HepG2 (cell line): ENCODE results near the gene ARHGEF6. TPM values are rescaled to one million over a fixed set of nuclear protein-coding genes. Genes with fewer than 3 reads are reported as not detected.

Experiments used
- ATAC-seq: fragments of 200-7000 bp; cut with Tn5 transposase; 3 replicates; pipeline ENCODE4 v1.9.1; 2020; ENCODE audit warnings: mild to moderate bottlenecking, moderate library complexity
- BruUV-seq: library from RNA; stranded (reverse); fragments of 400-500 nt; replicated peaks from 2 replicates; lab custom pipeline; 2021; lab: Mats Ljungman, UMichigan
- CTCF ChIA-PET: fragments of 300-600 bp; formaldehyde crosslinking; extraction: SDS; loops from one replicate; lab custom pipeline; 2021; ENCODE audit warnings: low total read pairs, inconsistent platforms, low intra/inter-chr PET ratio; lab: Yijun Ruan, JAX
- POLR2A ChIA-PET: fragments of 350-600 bp; sonication (Branson Sonifier 250); formaldehyde crosslinking; loops from one replicate; lab custom pipeline; 2020; ENCODE audit warnings: antibody characterized with exemption, inconsistent platforms; lab: Yijun Ruan, JAX
- DNase-seq: peaks from one replicate; pipeline ENCODE4 v3.0.0-alpha.2; 2015; ENCODE audit warnings: low spot score
- FAIRE-seq: peaks from 3 replicates; lab custom pipeline; 2011; peaks lifted over from hg19 to GRCh38; lab: Jason Lieb, UNC
- H2AFZ ChIP-seq: one replicate; pipeline ENCODE4 v1.6.1; 2011; ENCODE audit warnings: low read length, inconsistent platforms
- H3K27ac ChIP-seq: fragments of 300-600 bp; 3 replicates; pipeline ENCODE4 v1.8.0; 2011; ENCODE audit warnings: mixed run types, mild to moderate bottlenecking, mixed read lengths, low read length, inconsistent platforms; ENCODE audit not compliant: insufficient read depth; ENCODE audit errors: extremely low read length
- H3K27me3 ChIP-seq, 2 experiments: fragments of 200-600 bp in 1 of 2; 2 replicates in 1 of 2; 3 replicates in 1 of 2; pipeline versions ENCODE4 v1.6.0 to v1.8.0; 2011; ENCODE audit warnings: low read length in 2 of 2, mild to moderate bottlenecking in 2 of 2, moderate library complexity in 2 of 2, inconsistent platforms in 1 of 2; ENCODE audit not compliant: insufficient read depth in 2 of 2, control insufficient read depth in 1 of 2
- H3K36me3 ChIP-seq, 2 experiments: fragments of 200-600 bp in 1 of 2; replicated peaks in 1 of 2; 2 replicates in 1 of 2; 3 replicates in 1 of 2; pipeline versions ENCODE4 v1.5.1 to v1.8.0; 2011; ENCODE audit warnings: low read length in 2 of 2, inconsistent platforms in 1 of 2; ENCODE audit not compliant: insufficient read depth in 2 of 2, control insufficient read depth in 1 of 2
- H3K4me1 ChIP-seq: 2 replicates; pipeline ENCODE4 v1.5.1; 2012; ENCODE audit warnings: low read length, inconsistent platforms; ENCODE audit not compliant: insufficient read depth
- H3K4me2 ChIP-seq: 2 replicates; pipeline ENCODE4 v1.6.0; 2011; ENCODE audit warnings: low read depth, low read length, inconsistent platforms
- H3K4me3 ChIP-seq, 3 experiments: fragments of 200-600 bp in 1 of 3; sonication (generic), shearing (Covaris generic) in 1 of 3; replicated peaks in 1 of 3; 2 replicates each; pipeline ENCODE4 v1.5.1; 2011 to 2016; ENCODE audit warnings: low read length in 3 of 3, inconsistent platforms in 2 of 3, low read depth in 2 of 3, mild to moderate bottlenecking in 2 of 3, control low read depth in 1 of 3, mixed read lengths in 1 of 3; ENCODE audit not compliant: insufficient read depth in 1 of 3
- H3K79me2 ChIP-seq: one replicate; pipeline ENCODE4 v1.6.1; 2011; ENCODE audit warnings: low read length, inconsistent platforms; ENCODE audit not compliant: insufficient read depth
- H3K9ac ChIP-seq: 2 replicates; pipeline ENCODE4 v1.6.0; 2011; ENCODE audit warnings: mild to moderate bottlenecking, low read depth, low read length, inconsistent platforms; ENCODE audit not compliant: insufficient read depth
- H3K9me3 ChIP-seq: 2 replicates; pipeline ENCODE4 v1.5.1; 2012; ENCODE audit warnings: mild to moderate bottlenecking, low read length
- H4K20me1 ChIP-seq: 2 replicates; pipeline ENCODE4 v1.6.0; 2011; ENCODE audit warnings: inconsistent platforms, mild to moderate bottlenecking, low read length, moderate library complexity; ENCODE audit not compliant: insufficient read depth
- CBX2 ChIP-seq, 2 experiments: fragments of 200-600 bp in 1 of 2; sonication (generic); formaldehyde crosslinking in 1 of 2; IDR thresholded peaks; 2 replicates each; pipeline versions ENCODE4 v1.7.0 to v1.8.1; 2018 to 2022; ENCODE audit warnings: low read depth in 2 of 2, low read length in 1 of 2, mild to moderate bottlenecking in 1 of 2, missing genetic modification reagents in 1 of 2
- GLI4 ChIP-seq: sonication (generic); formaldehyde crosslinking; IDR thresholded peaks from 2 replicates; pipeline ENCODE4 v1.5.1; 2020; ENCODE audit warnings: missing genetic modification reagents, mild to moderate bottlenecking, moderate library complexity, borderline replicate concordance
- ISL2 ChIP-seq: sonication (generic); formaldehyde crosslinking; IDR thresholded peaks from 2 replicates; pipeline ENCODE4 v1.5.0; 2020; ENCODE audit warnings: missing genetic modification reagents
- NCOA5 ChIP-seq: sonication (generic); formaldehyde crosslinking; IDR thresholded peaks from 2 replicates; pipeline ENCODE4 v1.4.0; 2020; ENCODE audit warnings: missing genetic modification reagents
- NFE2L1 ChIP-seq: sonication (generic); formaldehyde crosslinking; IDR thresholded peaks from 2 replicates; pipeline ENCODE4 v1.4.0; 2020; ENCODE audit warnings: missing genetic modification reagents, mild to moderate bottlenecking, borderline replicate concordance
- RBM39 ChIP-seq: fragments of 200-400 bp; formaldehyde crosslinking; IDR thresholded peaks from one replicate; pipeline ENCODE4 v1.6.1; 2018; ENCODE audit warnings: antibody characterized with exemption, mild to moderate bottlenecking, low read depth, low read length; ENCODE audit not compliant: poor library complexity, severe bottlenecking
- THAP8 ChIP-seq: sonication (generic); formaldehyde crosslinking; IDR thresholded peaks from 2 replicates; pipeline ENCODE4 v1.5.1; 2020; ENCODE audit warnings: missing genetic modification reagents, mild to moderate bottlenecking, borderline replicate concordance
- ZBTB44 ChIP-seq: sonication (generic); formaldehyde crosslinking; IDR thresholded peaks from 2 replicates; pipeline ENCODE4 v1.4.0; 2020; ENCODE audit warnings: missing genetic modification reagents
- ZNF496 ChIP-seq: sonication (generic); formaldehyde crosslinking; IDR thresholded peaks from 2 replicates; pipeline ENCODE4 v1.8.1; 2023; ENCODE audit warnings: mild to moderate bottlenecking, moderate library complexity, missing genetic modification reagents; ENCODE audit not compliant: insufficient replicate concordance
- ZNF761 ChIP-seq: sonication (generic); formaldehyde crosslinking; conservative IDR thresholded peaks from 2 replicates; pipeline ENCODE4 v1.4.0; 2020; ENCODE audit warnings: mild to moderate bottlenecking, missing genetic modification reagents
- ZNF841 ChIP-seq: sonication (generic); formaldehyde crosslinking; IDR thresholded peaks from 2 replicates; pipeline ENCODE4 v1.8.1; 2023; ENCODE audit warnings: missing genetic modification reagents, borderline replicate concordance
- ZSCAN20 ChIP-seq: sonication (generic); formaldehyde crosslinking; IDR thresholded peaks from 2 replicates; pipeline ENCODE4 v1.4.0; 2020; ENCODE audit warnings: missing genetic modification reagents, mild to moderate bottlenecking, borderline replicate concordance
- ZSCAN30 ChIP-seq: sonication (generic); formaldehyde crosslinking; IDR thresholded peaks from 2 replicates; pipeline ENCODE4 v1.5.0; 2020; ENCODE audit warnings: mild to moderate bottlenecking, missing genetic modification reagents
- WGBS: methylation state at CpG from one replicate; pipeline ENCODE4 v1.1.6; 2017; ENCODE audit warnings: low lambda C conversion rate; 5-methylcytosine and 5-hydroxymethylcytosine counted together
- in situ Hi-C: cut with HindIII; loops from 2 replicates; pipeline ENCODE4 v1.10.0; 2017; ENCODE audit warnings: low pct_unique_long_range_greater_than_20kb; ENCODE audit not compliant: extremely low pct_ligation_motif_present
- intact Hi-C: fragments of 100-400 bp; cut with micrococcal nuclease; formaldehyde crosslinking; loops from one replicate; pipeline ENCODE4 v1.10.0; 2022; ENCODE audit not compliant: unreplicated experiment
- polyA plus RNA-seq, 8 experiments: library from polyadenylated mRNA; depleted of rRNA in 3 of 8; stranded (reverse) in 7 of 8; unstranded in 1 of 8; fragments of >200 nt; fragmentation: Illumina TruSeq in 4 of 8; extraction: Trizol in 4 of 8; gene quantifications; 2 replicates each; pipeline versions ENCODE4 v1.2.1 to v1.2.3, GENCODE V29; 2011 to 2016; ENCODE audit warnings: low read depth in 4 of 8, missing spikeins in 1 of 8, mixed read lengths in 1 of 8; ENCODE audit not compliant: insufficient read depth in 1 of 8
- total RNA-seq, 5 experiments: library from RNA; depleted of rRNA; stranded (reverse); fragments of >200 nt; fragmentation: Illumina TruSeq; extraction: Trizol; gene quantifications; 2 replicates each; pipeline ENCODE4 v1.2.3, GENCODE V29; 2016; ENCODE audit warnings: low read depth in 1 of 5

The ARHGEF6 gene
- total and polyA plus RNA-seq, 2 of the 13 experiments (the other 11 are each of a cell fraction or from before 2014, with no cell fraction given): 0.03 TPM; not detected in 1

- no peak for TF ChIP-seq THAP8 (CRISPR knock-in tag)
These were observed 491 bp downstream of the ARHGEF6 start (continued) for GRCh38 chrX:136780241-136780640.

- H2AFZ ChIP-seq: no peak overlapping the region
- H3K36me3 ChIP-seq: no peaks in the 10 kb centered on the region
- no TSS peak for BruUV-seq
- intact Hi-C loops: no loop called here
- H3K4me2 ChIP-seq: no peak overlapping the region
- ChIA-PET POLR2A (no interaction called here), CTCF (no interaction called here)
- H3K27ac ChIP-seq: no peak overlapping the region
- TF ChIP-seq ZNF496 (CRISPR knock-in tag): no peak
- TF ChIP-seq ZSCAN20 (CRISPR knock-in tag): no peak
- TF ChIP-seq ZSCAN30 (CRISPR knock-in tag): no peak
- no peak for TF ChIP-seq NFE2L1 (CRISPR knock-in tag)
- TF ChIP-seq GLI4 (CRISPR knock-in tag): no peak
- TF ChIP-seq CBX2 (IDR thresholded peaks at IDR 0.05; ENCODE audit: low read depth, low read length): no peak
- TF ChIP-seq CBX2 (CRISPR knock-in tag; IDR thresholded peaks at IDR 0.05; ENCODE audit: low read depth): no peak
- TF ChIP-seq NCOA5 (CRISPR knock-in tag): no peak
- TF ChIP-seq ZNF761 (CRISPR knock-in tag): no peak
- TF ChIP-seq RBM39: no peak
- no peak for TF ChIP-seq ZBTB44 (CRISPR knock-in tag)
- no peak for TF ChIP-seq ZNF841 (CRISPR knock-in tag)
- no peak for TF ChIP-seq ISL2
- 4% methylated on average over 4 of the region's 4 CpGs for WGBS
- DNase-seq: no peak
- no peak for FAIRE-seq
- H4K20me1 ChIP-seq: no peaks in the 10 kb centered on the region
- H3K9me3 ChIP-seq: no peaks in the 10 kb centered on the region
- no peak overlapping the region for H3K4me3 ChIP-seq
- in situ Hi-C loops: no loop called here
- ATAC-seq: no peak
- H3K4me1 ChIP-seq: no peaks in the 10 kb centered on the region
- no peaks in the 10 kb centered on the region; a peak in 1 of 5 replicates for H3K27me3 ChIP-seq
- no peak overlapping the region for H3K9ac ChIP-seq
- H3K79me2 ChIP-seq: no peaks in the 10 kb centered on the region
These were observed 1.4 kb downstream of the ARHGEF6 start for GRCh38 chrX:136779346-136779781.
